G401.6 (cell line): ENCODE results near the gene OR2T2.
"Not testable (repeated sequence)": the region's sequence is repeated elsewhere in the genome, so short reads cannot be mapped to it uniquely, and the experiment has no call there.

Source experiments
- FAIRE-seq: peaks from 2 replicates; lab custom pipeline; 2012; peaks lifted over from hg19 to GRCh38; lab: Jason Lieb, UNC

OR2T2 gene

GRCh38 chr1:248450466-248451145 lies 5.2 kb downstream of the OR2T2 start:
- FAIRE-seq = not testable (repeated sequence)

- not testable (repeated sequence) for FAIRE-seq
Measured at GRCh38 chr1:248453619-248454018, 8.2 kb downstream of the OR2T2 start.

- FAIRE-seq = not testable (repeated sequence)
Measured at GRCh38 chr1:248455045-248455444, 9.6 kb downstream of the OR2T2 start.

- not testable (repeated sequence) for FAIRE-seq
Measured at GRCh38 chr1:248456635-248457034, 11.2 kb downstream of the OR2T2 start.

GRCh38 chr1:248459117-248459516 lies 13.7 kb downstream of the OR2T2 start:
- FAIRE-seq = not testable (repeated sequence)

- no peak for FAIRE-seq
Measured at GRCh38 chr1:248471154-248471553, 25.7 kb downstream of the OR2T2 start.

GRCh38 chr1:248472111-248472510 lies 26.7 kb downstream of the OR2T2 start:
- not testable (repeated sequence) for FAIRE-seq

GRCh38 chr1:248473051-248473450 lies 27.6 kb downstream of the OR2T2 start, which contains the start of gene OR2T3:
OR2T3 (plus strand) TSS chr1:248473351; CDS start chr1:248473351, 0 bp downstream.
- not testable (repeated sequence) for FAIRE-seq

- FAIRE-seq = not testable (repeated sequence)
Measured at GRCh38 chr1:248475660-248476059, 30.2 kb downstream of the OR2T2 start.

GRCh38 chr1:248481686-248482579 lies 36.5 kb downstream of the OR2T2 start:
- not testable (repeated sequence) for FAIRE-seq

- not testable (repeated sequence) for FAIRE-seq
Measured at GRCh38 chr1:248488289-248488688, 42.9 kb downstream of the OR2T2 start, which contains the start of gene OR2T5. OR2T5 (plus strand) TSS chr1:248488589; CDS start chr1:248488589, 0 bp downstream.

GRCh38 chr1:248496661-248497060 lies 51.2 kb downstream of the OR2T2 start:
- not testable (repeated sequence) for FAIRE-seq

- FAIRE-seq = not testable (repeated sequence)
Measured at GRCh38 chr1:248500305-248501035, 55.0 kb downstream of the OR2T2 start.
